ENCODE data around the gene CHST8. TPM values are rescaled to one million over a fixed set of nuclear protein-coding genes. Genes with fewer than 3 reads are reported as not detected.

Gene CHST8
- total RNA-seq, 1 donor from 2014 or later = not detected

GRCh38 chr19:33714149-33714548 lies 92.4 kb downstream of the CHST8 start:
- DNase-seq (ENCODE audit: low read depth) = no peak

- DNase-seq (ENCODE audit: low read depth) = no peak
These were observed 93.7 kb downstream of the CHST8 start for GRCh38 chr19:33715462-33715861.

GRCh38 chr19:33717878-33718277 lies 96.1 kb downstream of the CHST8 start:
- DNase-seq (ENCODE audit: low read depth) = no peak

GRCh38 chr19:33718651-33719254 lies 97.0 kb downstream of the CHST8 start:
- DNase-seq (ENCODE audit: low read depth) = no peak

GRCh38 chr19:33719366-33720154 lies 97.8 kb downstream of the CHST8 start:
- DNase-seq (ENCODE audit: low read depth) = no peak

GRCh38 chr19:33720155-33720493 lies 98.4 kb downstream of the CHST8 start:
- DNase-seq (ENCODE audit: low read depth) = no peak

GRCh38 chr19:33720691-33721682 lies 99.2 kb downstream of the CHST8 start:
- DNase-seq (ENCODE audit: low read depth) = no peak

- DNase-seq (ENCODE audit: low read depth) = no peak
These were observed 100.1 kb downstream of the CHST8 start for GRCh38 chr19:33721735-33722297.

GRCh38 chr19:33722456-33723239 lies 100.9 kb downstream of the CHST8 start:
- no peak for DNase-seq (ENCODE audit: low read depth)

GRCh38 chr19:33723512-33723911 lies 101.8 kb downstream of the CHST8 start:
- DNase-seq (ENCODE audit: low read depth) = no peak

- DNase-seq (ENCODE audit: low read depth) = no peak
These were observed 102.4 kb downstream of the CHST8 start for GRCh38 chr19:33724021-33724720.

GRCh38 chr19:33724721-33725060 lies 102.9 kb downstream of the CHST8 start:
- DNase-seq (ENCODE audit: low read depth) = no peak

GRCh38 chr19:33725567-33725966 lies 103.8 kb downstream of the CHST8 start:
- no peak for DNase-seq (ENCODE audit: low read depth)

GRCh38 chr19:33726756-33727155 lies 105.0 kb downstream of the CHST8 start:
- DNase-seq (ENCODE audit: low read depth) = no peak

GRCh38 chr19:33727331-33727998 lies 105.7 kb downstream of the CHST8 start:
- DNase-seq (ENCODE audit: low read depth) = no peak

- DNase-seq (ENCODE audit: low read depth) = no peak
These were observed 106.4 kb downstream of the CHST8 start for GRCh38 chr19:33728141-33728540.

GRCh38 chr19:33730858-33731607 lies 109.3 kb downstream of the CHST8 start:
- DNase-seq (ENCODE audit: low read depth) = no peak

- no peak for DNase-seq (ENCODE audit: low read depth)
These were observed 110.1 kb downstream of the CHST8 start for GRCh38 chr19:33731881-33732280.

- DNase-seq (ENCODE audit: low read depth) = no peak
These were observed 113.2 kb downstream of the CHST8 start for GRCh38 chr19:33734913-33735312.
